ENCODE results near the gene CD5L. TPM values are rescaled to one million over a fixed set of nuclear protein-coding genes. Genes with fewer than 3 reads are reported as not detected.

CD5L gene
- total RNA-seq, 1 experiment from 2014 or later = not detected

- no peak overlapping the region for H3K27ac ChIP-seq (ENCODE audit: low read depth, low read length)
- DNase-seq (ENCODE audit: low read depth, low spot score) (no peak), ATAC-seq (no peak)
- H3K27me3 ChIP-seq (ENCODE audit: insufficient read depth, low read length) = peaks cover 53% of the 10 kb centered on the region
- no peak overlapping the region for H3K4me3 ChIP-seq (replicated peaks in 1 of 2; ENCODE audit: low read depth in 1 of 2, low read length in 2 of 2)
- POLR2A ChIA-PET = no interaction called here
- no peaks in the 10 kb centered on the region for H3K4me1 ChIP-seq (ENCODE audit: control insufficient read depth in 1 of 2, insufficient read depth in 2 of 2, low read length in 2 of 2)
- TF ChIP-seq ZFX (IDR thresholded peaks at IDR 0.05) (no peak), RAD21 (IDR thresholded peaks at IDR 0.05; ENCODE audit: low read depth) (no peak), TCF7L2 (IDR thresholded peaks at IDR 0.05; ENCODE audit: borderline replicate concordance, extremely low read depth, insufficient read depth, insufficient read length) (no peak)
- no peaks in the 10 kb centered on the region for H4K20me1 ChIP-seq (ENCODE audit: insufficient read depth)
- no peak overlapping the region for H3K4me2 ChIP-seq (ENCODE audit: low read length)
- no peaks in the 10 kb centered on the region for H3K79me2 ChIP-seq (ENCODE audit: insufficient read depth, low read length)
- H3K9ac ChIP-seq (ENCODE audit: low read length) = no peak overlapping the region
- no peaks in the 10 kb centered on the region for H3K9me3 ChIP-seq (ENCODE audit: control insufficient read depth in 1 of 2, insufficient read depth in 1 of 2, low read depth in 1 of 2, low read length in 2 of 2)
- RAD21 ChIA-PET (ENCODE audit: low non-redundant PET in 1 of 2, low total read pairs in 2 of 2, uncharacterized antibody in 2 of 2, unreplicated experiment in 2 of 2) = no interaction called here
- CTCF ChIA-PET = no interaction called here
- H2AFZ ChIP-seq (ENCODE audit: low read depth, low read length, poor library complexity, severe bottlenecking) = no peak overlapping the region
- no peaks in the 10 kb centered on the region for H3K36me3 ChIP-seq (ENCODE audit: control insufficient read depth in 1 of 2, insufficient read depth in 2 of 2, low read length in 2 of 2)
- intact Hi-C loops (cut with micrococcal nuclease) = no loop called here
- H3K9me2 ChIP-seq (ENCODE audit: insufficient read depth) = no peaks in the 10 kb centered on the region
- BruUV-seq (replicated peaks) = no TSS peak
Measured at GRCh38 chr1:157834430-157834829, 7.2 kb downstream of the CD5L start.

GRCh38 chr1:157833145-157833544 lies 8.5 kb downstream of the CD5L start:
- no peak overlapping the region for H3K9ac ChIP-seq (ENCODE audit: low read length)
- no peaks in the 10 kb centered on the region for H4K20me1 ChIP-seq (ENCODE audit: insufficient read depth)
- no peak overlapping the region for H3K4me2 ChIP-seq (ENCODE audit: low read length)
- H3K36me3 ChIP-seq (ENCODE audit: control insufficient read depth in 1 of 2, insufficient read depth in 2 of 2, low read length in 2 of 2) = no peaks in the 10 kb centered on the region
- DNase-seq (ENCODE audit: low read depth, low spot score) (no peak), ATAC-seq (no peak)
- intact Hi-C loops (cut with micrococcal nuclease) = no loop called here
- ChIA-PET POLR2A (no interaction called here), CTCF (no interaction called here), RAD21 (ENCODE audit: low non-redundant PET in 1 of 2, low total read pairs in 2 of 2, uncharacterized antibody in 2 of 2, unreplicated experiment in 2 of 2) (no interaction called here)
- H3K27ac ChIP-seq (ENCODE audit: low read depth, low read length) = no peak overlapping the region
- TF ChIP-seq YY1 (IDR thresholded peaks at IDR 0.05; ENCODE audit: extremely low read depth, insufficient replicate concordance, low read depth, low read length) (no peak), ELF1 (IDR thresholded peaks at IDR 0.05; ENCODE audit: borderline replicate concordance, low read depth) (no peak), CBX3 (IDR thresholded peaks at IDR 0.05; ENCODE audit: low read depth) (no peak), EGR1 (IDR thresholded peaks at IDR 0.05; ENCODE audit: low read depth) (no peak), MAX (IDR thresholded peaks at IDR 0.05) (no peak), CTCF (IDR thresholded peaks at IDR 0.05 in 2 of 3, conservative IDR thresholded peaks at IDR 0.05 in 1 of 3; ENCODE audit: borderline replicate concordance in 1 of 3, insufficient read depth in 1 of 3, low read depth in 2 of 3, low read length in 2 of 3) (no peak), EZH2 (IDR thresholded peaks at IDR 0.05) (no peak), TCF7L2 (IDR thresholded peaks at IDR 0.05; ENCODE audit: borderline replicate concordance, extremely low read depth, insufficient read depth, insufficient read length) (no peak), SRF (IDR thresholded peaks at IDR 0.05; ENCODE audit: low read depth) (no peak), EZH2phosphoT487 (IDR thresholded peaks at IDR 0.05; ENCODE audit: borderline replicate concordance) (no peak), POLR2AphosphoS5 (IDR thresholded peaks at IDR 0.05; ENCODE audit: low read depth, low read length) (no peak), SP1 (IDR thresholded peaks at IDR 0.05; ENCODE audit: low read depth) (no peak), JUND (IDR thresholded peaks at IDR 0.05) (no peak), REST (IDR thresholded peaks at IDR 0.05; ENCODE audit: low read depth) (no peak)
- H3K9me2 ChIP-seq (ENCODE audit: insufficient read depth) = no peaks in the 10 kb centered on the region
- no peaks in the 10 kb centered on the region for H3K79me2 ChIP-seq (ENCODE audit: insufficient read depth, low read length)
- H2AFZ ChIP-seq (ENCODE audit: low read depth, low read length, poor library complexity, severe bottlenecking) = no peak overlapping the region
- peaks cover 61% of the 10 kb centered on the region for H3K27me3 ChIP-seq (ENCODE audit: insufficient read depth, low read length)
- BruUV-seq (replicated peaks) = no TSS peak
- H3K4me3 ChIP-seq (replicated peaks in 1 of 2; ENCODE audit: low read depth in 1 of 2, low read length in 2 of 2) = no peak overlapping the region
- no peaks in the 10 kb centered on the region for H3K9me3 ChIP-seq (ENCODE audit: control insufficient read depth in 1 of 2, insufficient read depth in 1 of 2, low read depth in 1 of 2, low read length in 2 of 2)
- H3K4me1 ChIP-seq (ENCODE audit: control insufficient read depth in 1 of 2, insufficient read depth in 2 of 2, low read length in 2 of 2) = no peaks in the 10 kb centered on the region

Data from HCT116 (cell line).